Left renal cortex interstitium (tissue), 4 donors: ENCODE data around the gene PLCB1. TPM values are rescaled to one million over a fixed set of nuclear protein-coding genes. Genes with fewer than 3 reads are reported as not detected.

Experiments
- DNase-seq, 4 donors: peaks; one replicate each; pipeline ENCODE4 v3.0.0-alpha.2; 2013; ENCODE audit warnings: low read depth in 4 of 4, low spot score in 2 of 4, missing footprints in 1 of 4
- polyA plus RNA-seq, 4 donors: library from polyadenylated mRNA; unstranded; fragments of 120-200 nt; gene quantifications; one replicate each; pipeline ENCODE4 v1.2.1, GENCODE V29; 2013; ENCODE audit not compliant: insufficient read length in 4 of 4

Gene PLCB1
- polyA plus RNA-seq, 4 donors = 35.5 to 66.8 (median 41.4) TPM

DNA sequence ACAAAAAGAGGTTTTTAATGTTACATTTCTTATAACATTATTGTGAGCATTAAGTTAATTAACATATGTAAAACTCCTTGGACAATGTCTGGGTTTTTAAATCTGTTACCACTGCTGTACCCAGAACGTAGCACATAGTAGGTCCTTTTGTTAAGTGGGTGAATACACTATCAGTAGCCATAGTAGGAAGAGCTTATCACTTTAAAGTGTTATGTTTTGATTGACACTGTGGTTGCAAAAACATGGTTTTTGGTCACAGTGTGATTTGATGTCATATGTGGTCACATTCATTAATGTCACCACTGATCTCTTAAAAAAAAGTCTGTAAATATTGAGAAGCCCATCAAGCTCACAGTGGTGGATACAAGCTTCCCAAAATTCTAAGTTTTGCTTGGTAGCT, 160.7 kb downstream of the PLCB1 start:
- no peak for DNase-seq

DNA sequence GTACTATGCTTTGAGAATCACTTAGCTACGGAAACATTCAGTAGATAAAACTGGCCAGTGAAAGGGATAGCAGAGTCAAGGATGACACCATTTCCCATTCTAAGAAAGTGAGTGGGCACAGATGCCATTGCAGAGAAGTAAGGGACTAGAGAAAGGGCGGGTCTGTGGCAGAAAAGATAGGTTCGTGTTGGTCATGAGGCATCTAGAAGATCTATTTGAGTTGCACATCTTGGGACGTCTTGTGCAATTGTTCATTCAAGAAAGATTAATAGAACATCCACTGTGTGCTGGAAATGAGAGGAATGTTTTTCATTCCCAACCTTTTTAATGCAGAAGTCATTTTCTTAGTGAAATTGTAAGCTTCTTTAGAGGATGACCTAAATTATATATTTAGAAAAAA, 161.7 kb downstream of the PLCB1 start:
- no peak for DNase-seq

DNA sequence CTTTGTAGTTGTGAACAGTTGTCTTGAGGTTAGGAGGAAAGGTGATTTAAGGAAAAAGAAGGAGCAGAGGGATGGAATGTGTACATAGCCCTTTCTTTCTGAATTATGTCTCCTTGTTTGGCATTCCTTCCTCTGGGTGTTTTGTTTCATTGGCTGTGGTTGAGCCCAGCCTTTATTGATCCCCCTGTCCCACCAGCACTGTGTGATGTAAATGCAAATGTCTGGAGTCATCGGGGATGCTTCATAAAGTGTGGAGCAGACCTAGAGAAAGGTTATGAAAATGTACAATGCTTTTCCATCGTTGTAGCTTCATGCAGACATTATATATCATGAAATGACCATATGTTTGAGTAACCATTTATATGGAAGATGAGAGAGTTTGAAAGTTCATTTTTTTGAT, 164.5 kb downstream of the PLCB1 start:
- DNase-seq = no peak

DNA sequence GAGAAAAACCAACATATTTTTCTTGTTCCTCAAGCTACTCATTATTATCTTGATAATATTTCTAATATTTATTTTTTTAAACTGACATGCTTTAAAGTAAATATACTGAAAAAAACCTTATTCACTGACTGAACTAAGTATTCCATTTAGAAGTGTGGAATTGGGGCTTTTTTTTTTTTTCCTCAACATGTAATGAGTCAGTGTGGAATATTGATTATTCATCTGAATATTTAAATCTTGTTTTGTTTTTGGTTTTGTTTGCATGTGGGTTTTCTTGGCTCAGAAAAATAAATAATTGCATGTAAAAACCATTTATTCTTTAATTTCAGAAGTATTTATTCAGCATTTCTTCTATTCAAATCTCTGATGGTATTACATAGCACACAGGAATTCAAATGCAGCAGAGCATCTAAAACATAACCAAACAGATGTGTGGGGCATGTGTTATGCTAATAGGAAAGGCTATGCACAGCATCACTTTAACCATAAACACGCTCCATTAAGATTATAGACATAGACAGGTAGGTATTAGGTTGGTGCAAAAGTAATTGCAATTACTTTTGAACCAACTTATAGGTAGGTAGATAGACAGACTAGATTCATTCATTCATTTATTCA, 166.5 kb downstream of the PLCB1 start:
- no peak for DNase-seq

DNA sequence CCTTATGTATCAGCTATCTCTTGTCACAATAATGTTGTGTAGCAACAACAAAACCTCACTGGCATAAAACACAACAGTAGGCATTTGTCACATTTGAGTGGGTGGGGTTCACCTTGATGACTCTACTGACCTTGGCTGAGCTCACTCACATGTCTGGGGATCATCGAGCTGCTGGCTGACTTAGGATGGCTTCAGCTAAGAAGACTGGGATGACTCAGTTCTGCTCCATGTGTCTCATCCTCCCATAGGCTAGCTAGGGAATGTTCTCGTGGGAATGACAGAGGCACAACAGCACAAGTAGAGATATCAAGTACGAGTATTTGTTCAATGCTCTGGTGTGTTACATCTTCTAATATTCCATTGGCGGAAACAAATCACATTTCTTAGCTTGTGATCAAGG, 167.9 kb downstream of the PLCB1 start:
- DNase-seq = no peak

DNA sequence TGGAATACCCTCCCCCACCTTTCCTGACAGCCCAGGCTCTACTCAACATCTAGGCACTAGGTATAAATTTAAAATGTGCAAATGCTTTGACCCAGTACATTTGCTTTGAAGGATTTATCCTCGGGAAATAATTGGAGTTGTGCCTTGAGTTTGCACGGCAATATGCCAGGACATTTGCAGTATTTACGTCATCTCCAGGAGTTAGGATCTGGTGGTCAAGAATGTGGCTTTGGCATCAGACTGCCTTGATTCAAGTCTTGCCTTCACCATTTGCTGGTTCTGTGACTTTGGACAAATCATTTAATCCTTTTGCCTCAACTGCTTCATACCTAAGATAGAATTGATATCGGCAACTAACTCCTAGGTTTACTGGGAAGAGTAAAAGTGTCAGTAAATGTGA, 169.6 kb downstream of the PLCB1 start:
- no peak for DNase-seq

DNA sequence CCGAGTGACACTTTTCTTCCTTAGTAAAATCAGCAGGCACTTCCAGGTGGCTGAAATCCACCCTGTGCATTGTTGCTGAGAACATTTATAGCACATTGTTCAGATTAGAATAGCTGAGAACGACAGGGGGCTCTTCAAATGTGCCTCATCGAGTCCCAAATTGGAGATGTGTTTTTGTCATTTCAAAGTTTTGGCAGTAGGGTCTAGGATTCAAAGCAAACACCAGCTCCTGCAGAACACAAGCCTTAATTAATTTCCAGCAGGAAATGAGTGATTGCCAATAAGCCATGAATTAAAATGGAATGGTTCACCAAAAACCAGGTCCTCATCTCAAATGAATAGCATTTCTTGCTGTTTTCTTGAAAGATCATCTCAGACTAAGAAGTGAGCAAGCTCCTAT, 171.6 kb downstream of the PLCB1 start:
- no peak for DNase-seq

DNA sequence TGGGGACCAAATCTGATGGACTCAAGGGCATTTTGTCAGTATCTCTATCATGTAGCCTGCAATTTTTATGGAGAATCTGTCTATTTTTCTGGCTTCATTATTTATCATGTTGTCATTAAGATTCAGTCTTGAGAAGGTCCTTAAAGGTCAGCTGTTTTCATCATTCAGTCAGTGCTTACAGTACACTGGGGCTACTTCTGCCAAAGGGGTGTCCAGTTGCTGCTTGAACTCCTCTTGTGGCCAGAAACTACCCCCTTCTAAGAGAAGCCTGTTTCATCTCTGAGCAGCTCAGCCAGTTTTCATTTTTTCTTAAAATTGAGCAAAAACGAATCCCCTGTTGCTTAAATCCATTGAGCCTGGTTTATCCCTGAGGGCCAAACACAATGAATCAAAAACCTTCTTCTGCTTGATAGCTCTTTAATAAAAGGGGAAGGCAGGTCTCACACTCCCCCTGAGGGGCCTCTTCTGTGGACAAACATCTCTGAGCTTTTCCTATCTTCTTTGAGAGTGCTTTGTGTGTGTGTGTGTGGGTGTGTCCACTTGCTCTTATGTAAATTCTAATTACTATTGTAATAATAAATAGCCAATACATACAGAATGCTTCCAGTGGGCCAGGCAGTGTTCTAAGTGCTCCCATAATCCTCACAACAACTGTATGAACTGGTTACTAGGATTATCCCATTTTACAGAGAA, 172.2 kb downstream of the PLCB1 start:
- no peak for DNase-seq

DNA sequence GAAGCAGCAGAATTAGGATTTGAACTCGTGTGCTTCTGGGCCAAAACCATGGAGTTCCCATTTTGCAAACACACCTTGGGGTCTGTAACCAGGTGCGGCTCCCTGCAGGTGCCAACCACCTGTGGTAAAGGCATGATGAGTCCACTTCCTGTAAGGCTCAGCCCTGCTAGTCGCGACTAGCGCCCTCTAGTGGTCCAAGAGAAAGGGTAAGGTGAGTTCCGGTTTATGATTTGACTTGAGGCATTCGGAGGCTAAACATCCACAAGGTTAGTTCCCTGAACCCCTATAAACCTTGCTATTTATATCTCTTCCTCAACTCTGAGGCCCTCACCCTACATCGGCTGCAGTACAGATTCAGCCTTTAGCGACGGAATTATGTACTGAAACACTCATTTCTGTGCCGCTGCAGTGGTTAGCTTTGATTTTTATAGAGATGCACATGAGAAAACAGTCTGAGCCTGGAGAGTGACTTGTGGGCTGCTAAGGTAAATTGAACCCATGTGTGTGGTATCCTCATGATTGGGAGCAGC, 173.4 kb downstream of the PLCB1 start:
- no peak for DNase-seq

DNA sequence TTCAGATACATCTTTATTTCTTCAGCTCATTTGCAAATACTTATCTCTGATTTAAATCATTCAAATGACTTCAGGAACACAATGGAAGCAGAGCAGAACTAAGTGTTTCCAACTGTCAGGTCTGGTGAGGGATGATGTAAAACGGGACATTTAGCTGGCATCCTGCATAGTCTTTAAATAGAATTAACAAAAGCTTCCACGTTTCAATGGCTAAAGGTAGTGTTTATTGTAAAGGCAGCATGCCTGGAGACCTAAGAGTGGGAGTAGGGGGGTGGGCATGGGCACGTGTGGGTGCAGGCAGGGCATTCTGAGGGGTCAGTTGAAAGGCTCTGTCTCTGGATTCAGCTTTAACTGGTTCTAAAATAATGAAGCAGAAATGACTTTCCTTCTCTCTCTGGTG, 174.9 kb downstream of the PLCB1 start:
- no peak for DNase-seq

DNA sequence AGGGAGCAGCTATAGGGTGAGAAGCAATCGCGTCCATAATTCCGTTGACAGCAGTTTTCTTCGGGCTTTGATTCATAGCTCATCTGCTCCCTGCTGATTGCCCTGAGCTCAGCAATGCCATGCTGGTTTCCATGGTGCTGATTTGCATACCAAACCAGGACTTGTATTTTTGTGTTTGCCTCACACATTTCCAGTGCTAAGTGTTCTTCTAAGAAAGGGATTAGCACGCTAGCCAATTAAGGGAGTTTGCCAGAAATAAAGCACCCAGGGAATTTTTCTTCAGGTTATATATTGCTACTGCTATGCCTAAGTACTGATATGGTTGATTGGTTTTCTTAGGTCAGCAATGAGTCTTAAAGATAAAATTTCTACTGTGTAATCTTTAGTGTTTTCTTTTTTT, 177.6 kb downstream of the PLCB1 start:
- no peak for DNase-seq

DNA sequence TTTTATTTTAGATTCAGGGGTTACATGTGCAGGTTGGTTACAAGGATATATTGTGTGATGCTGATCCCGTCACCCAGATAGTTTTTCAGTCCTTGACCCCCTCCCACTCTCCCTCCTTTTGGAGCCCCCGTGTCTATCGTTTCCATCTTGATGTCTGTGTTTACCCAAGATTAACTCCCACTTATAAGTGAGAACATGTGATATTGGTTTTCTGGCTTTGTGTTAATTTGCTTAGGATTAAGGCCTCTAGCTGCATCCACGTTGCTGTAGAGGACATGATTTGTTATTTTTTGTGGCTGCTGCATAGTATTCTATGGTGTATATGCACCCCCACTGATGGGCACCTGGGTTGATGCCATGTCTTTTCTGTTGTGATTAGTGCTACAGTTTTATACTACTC, 178.6 kb downstream of the PLCB1 start:
- DNase-seq = no peak

DNA sequence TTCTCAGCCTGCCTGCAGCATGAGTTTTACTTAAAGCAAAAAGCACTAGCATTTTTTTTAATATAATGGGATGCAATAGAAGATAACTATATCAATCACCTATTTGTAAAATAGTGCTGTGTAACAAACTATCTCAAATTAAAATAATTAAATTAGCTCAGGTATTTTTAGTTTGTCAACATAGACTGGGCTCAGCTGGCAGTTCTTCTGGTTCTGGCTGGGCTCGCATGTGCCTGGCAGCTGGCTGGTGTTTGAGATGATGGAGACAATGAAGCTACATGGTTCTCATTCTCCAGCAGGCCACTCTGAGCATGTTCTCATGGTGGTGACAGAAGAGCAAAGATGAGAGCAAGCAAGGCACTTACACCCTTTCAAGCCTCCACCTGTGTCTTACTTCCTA, 181.0 kb downstream of the PLCB1 start:
- DNase-seq = no peak

DNA sequence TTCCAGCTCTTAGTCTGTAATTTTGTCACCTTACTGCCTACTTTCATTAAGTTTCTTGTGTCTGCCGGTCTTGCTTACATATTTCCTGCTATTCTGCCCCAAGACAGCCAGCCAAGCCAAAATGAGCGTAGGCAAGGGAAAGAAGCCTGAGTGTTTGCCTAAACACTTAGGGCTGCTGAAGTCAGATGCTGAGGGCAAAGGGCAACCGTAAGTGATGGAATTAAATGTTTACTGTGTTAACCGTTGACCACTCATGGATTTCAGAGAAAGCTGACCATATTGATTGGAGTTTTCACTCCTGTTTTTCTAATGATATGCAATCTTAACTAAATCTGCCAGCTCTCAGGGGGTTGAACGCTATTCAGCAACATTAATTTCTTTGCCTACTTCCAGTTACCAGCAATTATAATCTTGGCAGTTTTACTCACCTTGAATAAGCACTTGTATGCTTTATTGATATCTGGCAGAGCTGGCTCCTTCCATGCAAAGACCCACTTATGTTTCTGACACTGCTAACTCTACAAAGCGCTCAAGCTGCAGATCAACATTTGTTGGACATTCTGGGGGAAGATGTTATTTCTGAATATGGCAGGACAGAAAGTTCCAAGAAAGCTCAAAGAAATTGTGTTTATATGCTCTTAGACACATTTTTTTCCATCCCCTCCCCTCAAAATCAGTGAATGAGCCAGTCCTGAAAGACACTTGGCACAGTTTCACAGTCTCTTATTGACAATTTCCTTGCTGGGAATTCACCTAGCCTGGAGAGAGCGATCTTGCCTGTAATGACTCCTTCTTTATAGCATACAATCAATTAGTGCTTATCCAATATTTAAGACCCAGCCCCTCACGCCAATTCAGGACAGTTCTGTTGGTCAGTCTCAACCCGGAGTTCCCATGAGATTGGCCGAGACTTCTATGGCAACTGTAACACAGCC, 183.8 kb downstream of the PLCB1 start:
- DNase-seq = no peak

DNA sequence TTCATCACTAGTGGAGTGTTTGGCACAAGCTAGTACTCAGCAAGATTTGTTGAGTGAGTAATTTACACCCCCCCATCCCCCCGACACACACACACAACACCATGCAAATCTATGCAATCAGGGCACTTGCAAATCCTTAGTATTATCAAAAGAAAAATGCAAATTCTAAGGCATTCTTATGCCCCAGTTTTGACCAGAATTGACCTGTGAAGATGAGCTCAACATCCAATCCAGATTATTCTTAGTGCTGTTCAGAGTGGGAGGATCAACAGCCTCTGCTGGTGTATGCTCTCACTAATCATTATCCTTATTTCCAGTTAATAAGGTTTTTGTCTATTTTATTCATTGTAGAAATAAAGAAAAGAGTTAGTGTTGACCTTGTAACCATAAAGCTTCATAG, 185.4 kb downstream of the PLCB1 start:
- DNase-seq = no peak

DNA sequence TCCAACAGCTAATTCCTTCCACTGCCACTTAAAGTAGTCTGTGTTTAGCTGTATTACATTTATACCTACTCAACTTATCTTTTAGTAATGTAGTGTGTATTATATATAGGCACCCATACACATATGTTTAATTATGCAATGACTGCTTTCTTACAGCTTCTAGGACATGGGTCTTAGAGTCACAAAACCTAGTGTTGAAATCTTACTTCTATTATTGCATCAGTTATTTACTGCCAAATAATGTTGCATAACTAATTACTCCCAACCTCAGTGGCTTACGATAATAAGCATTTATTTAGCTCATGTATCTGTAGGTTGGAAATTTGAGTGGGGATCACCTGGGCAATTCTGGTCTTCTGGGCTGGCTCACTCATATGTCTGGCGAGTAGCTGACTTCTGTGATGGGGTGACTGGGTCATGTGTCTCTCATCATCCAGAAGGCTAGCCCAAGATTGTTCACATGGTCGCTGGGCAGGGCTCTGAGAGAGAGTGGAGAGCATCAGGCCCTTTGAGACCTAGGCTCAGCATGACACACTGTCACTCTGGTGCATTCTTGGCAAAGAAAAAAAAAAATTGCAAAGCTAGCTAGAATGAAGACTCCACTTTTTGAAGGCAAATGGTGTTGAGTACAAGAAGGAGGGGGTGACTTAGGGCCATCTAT, 187.0 kb downstream of the PLCB1 start:
- no peak for DNase-seq

DNA sequence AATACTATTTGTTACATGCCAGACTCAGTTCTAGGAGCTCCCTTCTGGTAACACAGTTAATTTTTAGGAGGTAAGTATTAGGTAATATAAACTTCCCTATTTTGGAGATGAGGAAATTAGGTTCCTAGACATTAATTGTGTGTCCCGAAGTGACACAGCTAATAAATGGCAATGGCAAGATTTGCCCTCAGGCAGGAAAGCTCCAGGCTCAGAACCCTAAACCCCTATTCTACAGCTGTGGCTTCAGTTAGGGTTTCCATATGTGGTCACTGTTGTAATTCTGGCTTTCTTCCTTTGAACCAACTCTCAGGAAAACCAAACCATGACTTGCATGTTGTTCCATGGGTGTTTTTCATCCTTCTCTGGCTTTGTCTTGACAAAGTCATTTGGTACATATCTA, 188.2 kb downstream of the PLCB1 start:
- DNase-seq = no peak

DNA sequence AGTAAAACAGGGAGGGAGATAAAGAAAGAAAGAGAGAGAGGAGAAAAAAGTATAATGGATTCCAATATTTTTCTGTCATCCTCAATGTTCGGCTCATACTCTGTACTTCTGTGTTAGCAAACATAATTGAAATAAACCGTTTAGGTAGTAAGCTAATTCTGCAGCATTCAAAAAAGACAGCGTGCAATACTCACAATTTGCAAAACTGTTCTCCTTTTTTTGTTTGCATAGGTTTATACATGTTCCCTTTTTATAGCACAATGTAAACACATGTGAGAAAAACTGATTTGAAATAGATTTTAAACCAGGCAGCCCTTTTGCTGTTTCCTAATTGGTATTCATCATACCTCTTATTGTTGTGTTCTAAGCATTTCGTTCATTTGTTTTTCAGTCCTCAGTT, 188.9 kb downstream of the PLCB1 start:
- DNase-seq = no peak

DNA sequence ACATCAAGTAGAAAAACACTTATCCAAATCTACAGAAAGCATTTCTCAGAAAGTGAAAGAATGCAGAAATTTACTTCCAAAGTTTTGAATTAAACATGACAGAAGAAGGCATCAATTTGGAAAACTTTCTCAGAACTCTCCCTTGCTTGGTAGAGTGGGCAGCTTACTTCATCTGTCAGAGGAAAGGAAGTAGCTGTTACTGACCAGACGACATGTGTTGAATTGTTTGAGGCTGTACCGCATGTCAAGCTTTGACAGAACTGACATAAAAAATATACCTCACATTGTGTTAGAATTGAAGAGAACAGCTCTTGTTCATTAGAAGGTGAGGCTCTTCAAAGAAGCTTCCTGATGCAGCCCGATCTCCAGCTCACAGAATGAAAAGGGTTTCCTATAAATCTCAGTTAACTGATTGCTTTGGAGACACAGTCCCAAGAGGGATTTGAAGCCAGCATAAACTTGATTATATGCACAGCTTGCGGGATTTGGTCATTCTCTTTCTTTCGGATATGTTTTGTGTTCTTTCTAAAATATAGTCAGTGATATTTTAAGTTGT, 190.7 kb downstream of the PLCB1 start:
- DNase-seq = no peak

DNA sequence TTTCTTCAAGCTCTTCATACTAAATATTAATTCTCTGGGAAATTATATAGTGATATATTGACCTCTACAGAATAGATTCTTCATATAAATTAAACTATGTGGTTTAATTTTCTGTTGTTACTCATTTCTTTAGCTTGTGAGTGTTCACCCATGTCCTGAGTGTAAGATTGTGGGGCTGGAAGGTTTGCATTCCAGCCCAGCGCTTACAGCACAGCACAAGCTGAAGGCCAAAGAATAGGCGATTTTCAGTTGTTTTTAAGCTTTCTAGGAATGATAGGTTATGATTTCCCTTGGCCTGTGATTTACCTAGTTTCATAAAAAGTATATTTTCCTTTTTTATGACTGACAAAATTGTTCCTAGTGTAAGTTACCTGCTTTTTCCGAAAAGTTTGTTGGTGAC, 194.1 kb downstream of the PLCB1 start:
- no peak for DNase-seq

DNA sequence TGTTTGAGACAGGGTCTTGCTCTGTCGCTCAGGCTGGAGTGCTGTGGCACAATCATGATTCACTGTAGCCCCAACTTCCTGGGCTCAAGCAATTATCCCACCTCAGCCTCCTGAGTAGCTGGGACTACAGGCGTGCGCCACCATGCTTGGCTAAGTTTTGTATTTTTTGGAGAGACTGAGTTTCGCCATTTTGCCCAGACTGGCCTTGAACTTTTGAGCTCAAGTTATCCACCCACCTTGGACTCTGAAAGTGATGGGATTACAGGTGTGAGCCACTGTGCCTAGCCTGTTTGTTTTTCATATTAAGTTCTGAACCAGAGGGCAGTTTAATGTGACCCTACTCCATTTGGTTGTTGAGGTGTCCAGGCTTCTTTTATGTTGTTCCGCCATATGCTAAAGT, 194.8 kb downstream of the PLCB1 start:
- DNase-seq = no peak
